Body of pancreas (tissue), 4 donors: ENCODE results near the gene TMUB1.

Source experiments
- POLR2A ChIP-seq, 3 donors: fragments of 450-650 bp; IDR thresholded peaks; one replicate each; pipeline ENCODE4 v1.6.1; 2016; ENCODE audit warnings: antibody characterized with exemption in 3 of 3, mild to moderate bottlenecking in 2 of 3
- TF ChIP-seq, protein P1 (sequence below), 7 experiments: fragments of 450-650 bp in 4 of 7; fragments of 200-600 bp in 3 of 7; sonication (generic) in 3 of 7; IDR thresholded peaks; one replicate each; pipeline ENCODE4 v1.5.1; 2016 to 2019; ENCODE audit warnings: antibody characterized with exemption in 7 of 7

DNA sequence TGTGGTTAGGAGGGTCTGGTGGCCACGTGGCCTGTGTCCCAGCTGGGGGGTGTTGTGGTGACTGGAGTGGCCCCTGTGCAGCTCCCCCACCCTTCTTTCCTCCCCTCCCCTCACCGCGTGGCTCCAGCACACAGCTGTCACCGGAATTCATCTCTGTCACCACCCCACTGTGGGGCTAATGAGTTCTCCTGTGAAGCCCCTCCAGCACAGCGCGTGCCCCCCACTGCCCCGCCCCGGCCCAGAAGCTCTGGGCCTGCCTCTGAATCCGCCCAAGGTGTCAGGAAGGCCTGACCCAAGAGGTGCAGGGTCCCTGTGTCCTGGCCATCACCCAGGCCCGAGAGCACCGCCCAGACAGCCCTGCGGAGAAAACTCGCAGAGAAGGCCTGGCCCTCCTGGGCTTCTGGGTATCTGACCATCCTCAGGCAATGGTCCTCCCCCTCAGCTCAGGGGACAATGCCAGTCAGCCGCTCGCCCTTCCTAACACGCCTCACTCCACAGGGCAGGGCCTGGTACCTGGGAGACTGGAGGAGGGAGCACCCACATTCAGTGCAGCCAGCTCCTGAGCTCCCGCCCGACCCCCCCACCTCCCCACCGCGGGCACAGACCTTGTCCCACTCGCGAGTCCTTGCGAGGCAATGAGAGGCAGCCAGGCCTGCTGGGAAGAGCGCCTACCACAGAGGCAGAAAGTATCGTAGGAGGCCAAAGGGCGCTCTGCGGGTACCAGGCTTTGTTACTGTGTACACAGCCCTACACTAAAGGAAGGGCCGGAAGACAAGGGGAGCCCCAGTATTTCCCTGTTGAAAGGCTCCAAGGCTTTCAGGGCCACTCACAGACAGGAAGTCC is 46.0 kb upstream of the TMUB1 start:
- TF ChIP-seq, protein P1, sequence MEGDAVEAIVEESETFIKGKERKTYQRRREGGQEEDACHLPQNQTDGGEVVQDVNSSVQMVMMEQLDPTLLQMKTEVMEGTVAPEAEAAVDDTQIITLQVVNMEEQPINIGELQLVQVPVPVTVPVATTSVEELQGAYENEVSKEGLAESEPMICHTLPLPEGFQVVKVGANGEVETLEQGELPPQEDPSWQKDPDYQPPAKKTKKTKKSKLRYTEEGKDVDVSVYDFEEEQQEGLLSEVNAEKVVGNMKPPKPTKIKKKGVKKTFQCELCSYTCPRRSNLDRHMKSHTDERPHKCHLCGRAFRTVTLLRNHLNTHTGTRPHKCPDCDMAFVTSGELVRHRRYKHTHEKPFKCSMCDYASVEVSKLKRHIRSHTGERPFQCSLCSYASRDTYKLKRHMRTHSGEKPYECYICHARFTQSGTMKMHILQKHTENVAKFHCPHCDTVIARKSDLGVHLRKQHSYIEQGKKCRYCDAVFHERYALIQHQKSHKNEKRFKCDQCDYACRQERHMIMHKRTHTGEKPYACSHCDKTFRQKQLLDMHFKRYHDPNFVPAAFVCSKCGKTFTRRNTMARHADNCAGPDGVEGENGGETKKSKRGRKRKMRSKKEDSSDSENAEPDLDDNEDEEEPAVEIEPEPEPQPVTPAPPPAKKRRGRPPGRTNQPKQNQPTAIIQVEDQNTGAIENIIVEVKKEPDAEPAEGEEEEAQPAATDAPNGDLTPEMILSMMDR (IDR thresholded peaks at IDR 0.05) = no peak
- TF ChIP-seq POLR2A (IDR thresholded peaks at IDR 0.05) = no peak
